ENCODE results near the gene MBOAT2. TPM values are rescaled to one million over a fixed set of nuclear protein-coding genes. Genes with fewer than 3 reads are reported as not detected.

Gene MBOAT2
- total and polyA plus RNA-seq, 4 donors: 9.0 to 72.9 (median 16.8) TPM

- Histone ChIP-seq H3K9me3 (ENCODE audit: control insufficient read depth in 4 of 4, insufficient read depth in 3 of 4, low read length in 3 of 4) (no peaks in the 10 kb centered on the region), H3K9ac (ENCODE audit: insufficient read depth in 1 of 2, low read length in 2 of 2) (no peak overlapping the region), H3K27me3 (ENCODE audit: control insufficient read depth in 3 of 3, insufficient read depth in 3 of 3, low read length in 2 of 3) (no peaks in the 10 kb centered on the region), H3K4me3 (no peak overlapping the region), H3K36me3 (ENCODE audit: control insufficient read depth in 4 of 4, insufficient read depth in 4 of 4, low read length in 4 of 4) (no peaks in the 10 kb centered on the region), H3K27ac (ENCODE audit: low read depth in 1 of 2, low read length in 1 of 2) (no peak overlapping the region), H3K4me1 (ENCODE audit: control insufficient read depth in 5 of 5, insufficient read depth in 5 of 5, low read length in 5 of 5) (peaks cover 3 to 27% (median 15%) of the 10 kb centered on the region in 5 donors)
- 90 to 91% methylated on average over 7 of the region's 7 CpGs for WGBS, 2 donors
- ATAC-seq (ENCODE audit: insufficient read depth, low FRiP score) (no peak), DNase-seq (no peak)
- TF ChIP-seq CTCF (IDR thresholded peaks at IDR 0.05; ENCODE audit: control extremely low read depth, extremely low read depth): no peak
These were observed 169.6 kb downstream of the MBOAT2 start for GRCh38 chr2:8833853-8834252.

DNA sequence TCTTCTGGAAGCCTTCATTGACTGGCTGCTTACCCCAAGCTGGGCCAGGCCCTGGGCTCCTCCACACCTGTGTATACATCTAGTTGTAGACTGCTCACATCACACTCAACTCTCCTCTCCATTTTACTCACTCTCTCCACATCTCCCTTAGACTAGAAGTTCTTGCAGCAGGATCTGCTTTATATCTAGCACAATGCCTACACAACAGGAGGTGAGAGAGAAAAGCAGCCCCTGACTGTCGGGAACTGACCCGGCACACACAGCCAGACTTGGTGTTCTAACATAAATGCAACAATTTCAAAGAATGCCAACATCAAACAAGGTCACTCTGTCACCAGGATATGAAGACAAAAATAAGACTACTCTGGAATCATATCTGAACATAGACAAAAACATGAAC, 172.0 kb downstream of the MBOAT2 start:
- no peak for ATAC-seq (ENCODE audit: insufficient read depth, low FRiP score)
- peaks cover 0 to 30% (median 12%) of the 10 kb centered on the region in 5 donors for H3K4me1 ChIP-seq (ENCODE audit: control insufficient read depth in 5 of 5, insufficient read depth in 5 of 5, low read length in 5 of 5)

GRCh38 chr2:8827729-8828128, 175.8 kb downstream of the MBOAT2 start:
- Histone ChIP-seq H3K9me3 (ENCODE audit: control insufficient read depth in 4 of 4, insufficient read depth in 3 of 4, low read length in 3 of 4) (no peaks in the 10 kb centered on the region), H3K4me1 (ENCODE audit: control insufficient read depth in 5 of 5, insufficient read depth in 5 of 5, low read length in 5 of 5) (peaks cover 0 to 17% (median 0%) of the 10 kb centered on the region in 5 donors), H3K27ac (ENCODE audit: low read depth in 1 of 2, low read length in 1 of 2) (no peak overlapping the region), H3K36me3 (ENCODE audit: control insufficient read depth in 4 of 4, insufficient read depth in 4 of 4, low read length in 4 of 4) (peaks cover 3 to 11% (median 8%) of the 10 kb centered on the region in 4 donors), H3K4me3 (no peak overlapping the region), H3K27me3 (ENCODE audit: control insufficient read depth in 3 of 3, insufficient read depth in 3 of 3, low read length in 2 of 3) (no peaks in the 10 kb centered on the region), H3K9ac (ENCODE audit: insufficient read depth in 1 of 2, low read length in 2 of 2) (no peak overlapping the region)
- WGBS, 2 donors: 91 to 92% methylated on average over 2 of the region's 2 CpGs
- DNase-seq: no peak
- ATAC-seq (ENCODE audit: insufficient read depth, low FRiP score): peak; percentile 34
- TF ChIP-seq CTCF (IDR thresholded peaks at IDR 0.05; ENCODE audit: control extremely low read depth, extremely low read depth): no peak

More for the DNA sequence above, 172.0 kb downstream of the MBOAT2 start:
- 89 to 90% methylated on average over 2 of the region's 2 CpGs for WGBS, 2 donors
- Histone ChIP-seq H3K9ac (ENCODE audit: insufficient read depth in 1 of 2, low read length in 2 of 2) (no peak overlapping the region), H3K4me3 (no peak overlapping the region), H3K27ac (ENCODE audit: low read depth in 1 of 2, low read length in 1 of 2) (no peak overlapping the region), H3K9me3 (ENCODE audit: control insufficient read depth in 4 of 4, insufficient read depth in 3 of 4, low read length in 3 of 4) (no peaks in the 10 kb centered on the region), H3K36me3 (ENCODE audit: control insufficient read depth in 4 of 4, insufficient read depth in 4 of 4, low read length in 4 of 4) (peaks cover 0 to 4% (median 0%) of the 10 kb centered on the region in 4 donors), H3K27me3 (ENCODE audit: control insufficient read depth in 3 of 3, insufficient read depth in 3 of 3, low read length in 2 of 3) (no peaks in the 10 kb centered on the region)
- no peak for DNase-seq
- TF ChIP-seq CTCF (IDR thresholded peaks at IDR 0.05; ENCODE audit: control extremely low read depth, extremely low read depth): no peak

DNA sequence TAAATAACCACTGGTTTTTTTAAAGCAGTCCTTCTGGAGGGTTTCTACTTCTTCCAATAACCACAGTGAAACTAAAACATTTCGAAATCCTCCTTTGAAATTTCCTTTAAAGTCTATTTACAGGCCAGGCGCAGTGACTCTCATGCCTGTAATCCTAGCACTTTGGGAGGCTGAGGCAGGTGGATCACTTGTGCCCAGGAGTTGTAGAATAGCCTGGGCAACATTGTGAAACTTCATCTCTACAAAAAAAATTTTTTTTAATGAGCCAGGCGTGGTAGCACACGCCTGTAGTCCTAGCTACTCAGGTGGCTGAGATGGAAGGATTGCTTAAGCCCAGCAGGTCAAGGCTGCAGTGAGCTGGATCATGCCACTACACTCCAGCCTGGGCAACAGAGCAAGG, 181.3 kb downstream of the MBOAT2 start:
- Histone ChIP-seq H3K9ac (ENCODE audit: insufficient read depth in 1 of 2, low read length in 2 of 2) (no peak overlapping the region), H3K4me1 (ENCODE audit: control insufficient read depth in 5 of 5, insufficient read depth in 5 of 5, low read length in 5 of 5) (peaks cover 0 to 2% (median 0%) of the 10 kb centered on the region in 5 donors), H3K36me3 (ENCODE audit: control insufficient read depth in 4 of 4, insufficient read depth in 4 of 4, low read length in 4 of 4) (peaks cover 3 to 20% (median 7%) of the 10 kb centered on the region in 4 donors), H3K4me3 (no peak overlapping the region), H3K9me3 (ENCODE audit: control insufficient read depth in 4 of 4, insufficient read depth in 3 of 4, low read length in 3 of 4) (no peaks in the 10 kb centered on the region), H3K27me3 (ENCODE audit: control insufficient read depth in 3 of 3, insufficient read depth in 3 of 3, low read length in 2 of 3) (no peaks in the 10 kb centered on the region), H3K27ac (ENCODE audit: low read depth in 1 of 2, low read length in 1 of 2) (no peak overlapping the region)
- DNase-seq: no peak
- TF ChIP-seq CTCF (IDR thresholded peaks at IDR 0.05; ENCODE audit: control extremely low read depth, extremely low read depth): no peak
- ATAC-seq (ENCODE audit: insufficient read depth, low FRiP score): peak; percentile 67
- 18 to 53% methylated on average over 4 of the region's 4 CpGs for WGBS, 2 donors

Measured in lung (tissue), 12 donors.